Endothelial cell (in vitro differentiated cells): ENCODE measurements around the gene SERPINB10. TPM values are rescaled to one million over a fixed set of nuclear protein-coding genes. Genes with fewer than 3 reads are reported as not detected.

ENCODE experiments used
- DNase-seq: peaks from one replicate; pipeline ENCODE4 v3.0.0; 2021; ENCODE audit warnings: low spot score
- H3K27ac Mint-ChIP-seq: one replicate; pipeline ENCODE4 v1.8.0; 2021; ENCODE audit warnings: mixed read lengths, inconsistent platforms; ENCODE audit not compliant: unreplicated experiment
- H3K27me3 Mint-ChIP-seq: one replicate; pipeline ENCODE4 v1.8.0; 2021; ENCODE audit warnings: mild to moderate bottlenecking, moderate library complexity, mixed read lengths, inconsistent platforms; ENCODE audit not compliant: unreplicated experiment
- H3K36me3 Mint-ChIP-seq: one replicate; pipeline ENCODE4 v1.8.0; 2021; ENCODE audit warnings: mild to moderate bottlenecking, low read depth, mixed read lengths, inconsistent platforms; ENCODE audit not compliant: unreplicated experiment
- H3K4me1 Mint-ChIP-seq: one replicate; pipeline ENCODE4 v1.8.0; 2021; ENCODE audit warnings: mild to moderate bottlenecking, mixed read lengths, inconsistent platforms; ENCODE audit not compliant: unreplicated experiment
- H3K4me3 Mint-ChIP-seq: one replicate; pipeline ENCODE4 v1.8.0; 2021; ENCODE audit warnings: mild to moderate bottlenecking, mixed read lengths, inconsistent platforms; ENCODE audit not compliant: unreplicated experiment
- H3K9me3 Mint-ChIP-seq: one replicate; pipeline ENCODE4 v1.8.0; 2021; ENCODE audit warnings: mixed read lengths, inconsistent platforms; ENCODE audit not compliant: unreplicated experiment
- CTCF ChIP-seq: fragments of 200-600 bp; sonication (generic); IDR thresholded peaks from one replicate; pipeline ENCODE4 v1.5.0; 2021; ENCODE audit warnings: antibody characterized with exemption; ENCODE audit not compliant: unreplicated experiment
- total RNA-seq: library from RNA; stranded (reverse); fragmentation: NEBNext Ultra II Directional; extraction: Animal tissue kit (Norgen Biotek cat#: 25700); gene quantifications from one replicate; pipeline ENCODE4 v1.2.1, GENCODE V29; 2021; ENCODE audit not compliant: unreplicated experiment

The SERPINB10 gene
- total RNA-seq, 1 donor from 2014 or later: not detected

- DNase-seq: no peak
- no peaks in the 10 kb centered on the region for H3K27me3 Mint-ChIP-seq
- no peak overlapping the region for H3K4me3 Mint-ChIP-seq
- no peaks in the 10 kb centered on the region for H3K36me3 Mint-ChIP-seq
- no peak for TF ChIP-seq CTCF
- no peak overlapping the region for H3K27ac Mint-ChIP-seq
- peaks cover 6% of the 10 kb centered on the region for H3K4me1 Mint-ChIP-seq
- no peaks in the 10 kb centered on the region for H3K9me3 Mint-ChIP-seq
Observed at GRCh38 chr18:63899206-63899605, 8.6 kb upstream of the SERPINB10 start.

- Mint-ChIP-seq H3K36me3 (no peaks in the 10 kb centered on the region), H3K27ac (no peak overlapping the region), H3K4me1 (no peaks in the 10 kb centered on the region), H3K4me3 (no peak overlapping the region), H3K9me3 (no peaks in the 10 kb centered on the region), H3K27me3 (no peaks in the 10 kb centered on the region)
- no peak for TF ChIP-seq CTCF
- no peak for DNase-seq
Observed at GRCh38 chr18:63903851-63904570, 3.7 kb upstream of the SERPINB10 start.

GRCh38 chr18:63904694-63905093, 3.1 kb upstream of the SERPINB10 start:
- no peaks in the 10 kb centered on the region for H3K4me1 Mint-ChIP-seq
- no peak for TF ChIP-seq CTCF
- no peaks in the 10 kb centered on the region for H3K27me3 Mint-ChIP-seq
- no peak overlapping the region for H3K4me3 Mint-ChIP-seq
- H3K9me3 Mint-ChIP-seq: no peaks in the 10 kb centered on the region
- H3K36me3 Mint-ChIP-seq: no peaks in the 10 kb centered on the region
- DNase-seq: no peak
- no peak overlapping the region for H3K27ac Mint-ChIP-seq

GRCh38 chr18:63905361-63905760, 2.4 kb upstream of the SERPINB10 start:
- Mint-ChIP-seq H3K27me3 (no peaks in the 10 kb centered on the region), H3K27ac (no peak overlapping the region), H3K4me3 (no peak overlapping the region), H3K36me3 (no peaks in the 10 kb centered on the region), H3K4me1 (no peaks in the 10 kb centered on the region), H3K9me3 (no peaks in the 10 kb centered on the region)
- no peak for DNase-seq
- TF ChIP-seq CTCF: no peak

GRCh38 chr18:63906056-63906455, 1.7 kb upstream of the SERPINB10 start:
- no peaks in the 10 kb centered on the region for H3K27me3 Mint-ChIP-seq

More at GRCh38 chr18:63906056-63906455, 1.7 kb upstream of the SERPINB10 start:
- H3K4me1 Mint-ChIP-seq: no peaks in the 10 kb centered on the region
- H3K27ac Mint-ChIP-seq: no peak overlapping the region
- DNase-seq: no peak
- no peaks in the 10 kb centered on the region for H3K9me3 Mint-ChIP-seq
- no peaks in the 10 kb centered on the region for H3K36me3 Mint-ChIP-seq
- no peak for TF ChIP-seq CTCF
- no peak overlapping the region for H3K4me3 Mint-ChIP-seq
